ENCODE data around the gene BCAS4. TPM values are rescaled to one million over a fixed set of nuclear protein-coding genes. Genes with fewer than 3 reads are reported as not detected.
A peak's percentile ranks its signal among the peaks of the same experiment; 100 is the strongest.

The BCAS4 gene
- total RNA-seq, 2 donors from 2014 or later, result 9.5 to 25.2 TPM

DNA sequence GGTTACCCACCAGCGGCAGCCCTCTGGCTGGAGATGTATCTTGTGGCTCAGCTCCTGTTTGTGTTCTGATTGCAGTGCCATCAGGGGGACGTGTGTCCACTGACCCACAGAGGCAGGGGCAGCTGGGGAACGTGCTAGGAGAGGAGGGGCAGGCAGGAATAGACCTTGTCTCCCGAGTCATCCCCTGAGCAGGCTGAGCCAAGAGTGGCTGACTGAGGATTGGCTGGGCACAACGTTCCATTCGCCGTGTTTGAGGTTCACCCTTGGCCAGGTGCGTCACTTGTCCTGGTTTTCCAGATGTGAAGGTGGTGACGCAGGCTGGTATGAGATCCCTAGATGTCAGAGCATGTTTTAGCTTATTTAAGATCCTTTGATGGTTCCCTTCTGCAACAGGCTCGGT, 78.7 kb downstream of the BCAS4 start:
- no peaks in the 10 kb centered on the region for H3K36me3 ChIP-seq (ENCODE audit: control insufficient read depth, insufficient read depth, low read length)
- H3K4me3 ChIP-seq (ENCODE audit: low read length), result no peak overlapping the region
- Mint-ChIP-seq H3K4me1 (peaks cover 26% of the 10 kb centered on the region), H3K36me3 (ENCODE audit: low read depth) (peaks cover 15% of the 10 kb centered on the region), H3K27me3 (ENCODE audit: insufficient read depth) (no peaks in the 10 kb centered on the region), H3K9me3 (no peaks in the 10 kb centered on the region), H3K27ac (peak overlapping the region; percentile 27), H3K4me3 (no peak overlapping the region)
- no peaks in the 10 kb centered on the region for H3K9me3 ChIP-seq (ENCODE audit: control insufficient read depth, low read length)
- peaks cover 10% of the 10 kb centered on the region for H3K4me1 ChIP-seq (ENCODE audit: control insufficient read depth, insufficient read depth, low read length)
- TF ChIP-seq, protein P1, sequence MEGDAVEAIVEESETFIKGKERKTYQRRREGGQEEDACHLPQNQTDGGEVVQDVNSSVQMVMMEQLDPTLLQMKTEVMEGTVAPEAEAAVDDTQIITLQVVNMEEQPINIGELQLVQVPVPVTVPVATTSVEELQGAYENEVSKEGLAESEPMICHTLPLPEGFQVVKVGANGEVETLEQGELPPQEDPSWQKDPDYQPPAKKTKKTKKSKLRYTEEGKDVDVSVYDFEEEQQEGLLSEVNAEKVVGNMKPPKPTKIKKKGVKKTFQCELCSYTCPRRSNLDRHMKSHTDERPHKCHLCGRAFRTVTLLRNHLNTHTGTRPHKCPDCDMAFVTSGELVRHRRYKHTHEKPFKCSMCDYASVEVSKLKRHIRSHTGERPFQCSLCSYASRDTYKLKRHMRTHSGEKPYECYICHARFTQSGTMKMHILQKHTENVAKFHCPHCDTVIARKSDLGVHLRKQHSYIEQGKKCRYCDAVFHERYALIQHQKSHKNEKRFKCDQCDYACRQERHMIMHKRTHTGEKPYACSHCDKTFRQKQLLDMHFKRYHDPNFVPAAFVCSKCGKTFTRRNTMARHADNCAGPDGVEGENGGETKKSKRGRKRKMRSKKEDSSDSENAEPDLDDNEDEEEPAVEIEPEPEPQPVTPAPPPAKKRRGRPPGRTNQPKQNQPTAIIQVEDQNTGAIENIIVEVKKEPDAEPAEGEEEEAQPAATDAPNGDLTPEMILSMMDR (conservative IDR thresholded peaks at IDR 0.05), result no peak
- 93 to 96% methylated on average over 8 to 10 of the region's 10 CpGs for WGBS, 2 experiments (ENCODE audit: insufficient coverage in 1 of 2, insufficient read length in 1 of 2)
- H3K27me3 ChIP-seq (ENCODE audit: control insufficient read depth, insufficient read depth, low read length, poor library complexity, severe bottlenecking), result no peaks in the 10 kb centered on the region
- H3K9ac ChIP-seq (ENCODE audit: extremely low read depth, low read length, poor library complexity, severe bottlenecking), result no peak overlapping the region
- peak overlapping the region; percentile 63 for H3K27ac ChIP-seq (ENCODE audit: low read depth, low read length)
- no peak for DNase-seq

DNA sequence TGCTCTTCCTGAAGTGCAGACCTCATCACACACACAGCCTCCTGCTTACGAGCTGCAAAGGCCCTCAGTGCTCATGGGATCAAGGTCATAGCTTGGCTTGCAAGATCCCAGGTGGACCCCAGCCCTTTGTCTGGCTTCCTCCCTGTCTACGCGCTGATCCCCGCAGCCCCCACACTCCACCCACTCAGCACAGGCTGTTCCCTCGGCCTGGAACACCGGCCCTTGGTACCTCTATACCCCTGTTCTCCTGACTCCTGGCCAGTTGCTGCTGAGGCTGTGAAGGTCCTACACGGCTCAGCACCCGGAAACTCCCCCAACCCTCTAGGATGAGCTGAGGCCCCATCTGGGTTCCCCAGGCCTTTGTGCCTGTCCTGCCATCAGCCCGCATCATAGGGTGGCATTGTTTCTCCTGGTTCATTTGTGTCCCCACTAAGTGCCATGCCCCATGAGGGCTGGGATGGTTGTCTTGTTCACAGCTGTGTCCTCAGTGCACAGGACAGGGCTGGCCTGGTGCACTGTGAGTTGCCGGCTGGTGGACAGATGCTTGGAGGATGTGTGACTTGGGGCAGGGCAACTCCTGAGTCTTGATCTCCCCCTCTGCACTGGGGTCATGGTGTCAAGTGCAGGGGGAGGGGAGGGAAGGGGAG, 79.4 kb downstream of the BCAS4 start:
- Mint-ChIP-seq H3K27ac (peak overlapping the region; percentile 27), H3K27me3 (ENCODE audit: insufficient read depth) (no peaks in the 10 kb centered on the region), H3K4me1 (peaks cover 26% of the 10 kb centered on the region), H3K9me3 (no peaks in the 10 kb centered on the region), H3K4me3 (no peak overlapping the region), H3K36me3 (ENCODE audit: low read depth) (peaks cover 19% of the 10 kb centered on the region)
- TF ChIP-seq, protein P1 (conservative IDR thresholded peaks at IDR 0.05), result no peak
- no peaks in the 10 kb centered on the region for H3K27me3 ChIP-seq (ENCODE audit: control insufficient read depth, insufficient read depth, low read length, poor library complexity, severe bottlenecking)
- no peak overlapping the region for H3K27ac ChIP-seq (ENCODE audit: low read depth, low read length)
- WGBS, 2 experiments (ENCODE audit: insufficient coverage in 1 of 2, insufficient read length in 1 of 2), result 92 to 98% methylated on average over 6 to 10 of the region's 10 CpGs
- H3K9ac ChIP-seq (ENCODE audit: extremely low read depth, low read length, poor library complexity, severe bottlenecking), result no peak overlapping the region
- no peaks in the 10 kb centered on the region for H3K36me3 ChIP-seq (ENCODE audit: control insufficient read depth, insufficient read depth, low read length)
- no peak overlapping the region for H3K4me3 ChIP-seq (ENCODE audit: low read length)
- H3K4me1 ChIP-seq (ENCODE audit: control insufficient read depth, insufficient read depth, low read length), result peaks cover 10% of the 10 kb centered on the region
- DNase-seq, result no peak
- no peaks in the 10 kb centered on the region for H3K9me3 ChIP-seq (ENCODE audit: control insufficient read depth, low read length)

DNA sequence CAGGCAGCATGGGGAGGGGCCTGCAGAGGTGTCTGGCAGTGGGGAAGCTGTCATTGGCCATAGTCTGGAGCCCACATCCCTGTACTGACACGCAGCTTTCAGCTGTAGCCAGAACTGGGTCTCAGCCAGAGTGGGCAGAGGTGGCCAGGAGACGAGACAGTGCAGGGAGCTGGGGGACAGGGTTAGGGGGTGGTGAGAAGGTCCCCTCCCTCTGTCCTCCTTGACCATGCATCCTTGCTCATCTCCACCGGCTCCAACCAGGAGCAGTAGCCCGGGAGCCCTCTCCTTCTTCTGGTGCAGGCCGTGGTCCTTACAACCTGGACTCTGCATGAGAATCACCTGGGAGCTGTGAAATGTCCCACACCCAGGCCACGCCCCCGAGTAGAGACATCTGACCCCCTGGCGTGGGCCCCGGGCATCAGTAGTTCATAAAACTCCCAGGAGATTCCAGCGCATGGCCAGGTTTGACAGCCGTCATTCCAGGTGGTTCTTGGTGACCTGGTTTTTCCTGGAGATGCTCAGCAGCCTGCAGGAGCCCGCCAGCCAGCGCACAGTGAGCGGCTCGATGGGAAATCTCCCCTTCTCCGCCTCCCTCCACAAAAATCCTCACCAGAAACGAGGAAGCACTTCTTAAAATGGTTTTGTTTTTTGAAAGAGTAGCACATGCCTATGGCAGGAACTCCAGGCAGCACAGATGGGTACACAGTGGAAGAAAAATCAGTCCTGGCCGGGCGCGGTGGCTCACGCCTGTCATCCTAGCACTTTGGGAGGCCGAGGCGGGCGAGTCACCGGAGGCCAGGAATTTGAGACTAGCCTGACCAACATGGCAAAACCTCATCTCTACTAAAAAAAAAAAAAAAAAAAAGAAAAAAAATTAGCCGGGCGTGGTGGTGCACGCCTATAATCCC, 80.2 kb downstream of the BCAS4 start:
- H3K4me1 Mint-ChIP-seq, result peaks cover 24% of the 10 kb centered on the region
- TF ChIP-seq, protein P1 (conservative IDR thresholded peaks at IDR 0.05), result no peak
- H3K27me3 Mint-ChIP-seq (ENCODE audit: insufficient read depth), result no peaks in the 10 kb centered on the region
- H3K4me3 ChIP-seq (ENCODE audit: low read length), result no peak overlapping the region
- H3K27ac ChIP-seq (ENCODE audit: low read depth, low read length), result no peak overlapping the region
- 91 to 94% methylated on average over 17 to 27 of the region's 28 CpGs for WGBS, 2 experiments (ENCODE audit: insufficient coverage in 1 of 2, insufficient read length in 1 of 2)
- H3K36me3 ChIP-seq (ENCODE audit: control insufficient read depth, insufficient read depth, low read length), result no peaks in the 10 kb centered on the region
- H3K9me3 Mint-ChIP-seq, result no peaks in the 10 kb centered on the region
- peaks cover 23% of the 10 kb centered on the region for H3K36me3 Mint-ChIP-seq (ENCODE audit: low read depth)
- no peak overlapping the region for H3K9ac ChIP-seq (ENCODE audit: extremely low read depth, low read length, poor library complexity, severe bottlenecking)
- H3K9me3 ChIP-seq (ENCODE audit: control insufficient read depth, low read length), result no peaks in the 10 kb centered on the region
- H3K4me1 ChIP-seq (ENCODE audit: control insufficient read depth, insufficient read depth, low read length), result peaks cover 10% of the 10 kb centered on the region
- H3K4me3 Mint-ChIP-seq, result no peak overlapping the region
- no peaks in the 10 kb centered on the region for H3K27me3 ChIP-seq (ENCODE audit: control insufficient read depth, insufficient read depth, low read length, poor library complexity, severe bottlenecking)
- H3K27ac Mint-ChIP-seq, result no peak overlapping the region
- DNase-seq, result no peak

Measured in endodermal cell (in vitro differentiated cells).